Measurements from ENCODE around the gene CGAS. TPM values are rescaled to one million over a fixed set of nuclear protein-coding genes. Genes with fewer than 3 reads are reported as not detected.

Gene CGAS
- total RNA-seq, 1 experiment from 2014 or later: 35.0 TPM

- CTCF ChIA-PET: no interaction called here
- no peak for TF ChIP-seq CTCF (IDR thresholded peaks at IDR 0.05; ENCODE audit: unreplicated experiment)
- Mint-ChIP-seq H3K4me1 (ENCODE audit: low read depth, unreplicated experiment) (no peaks in the 10 kb centered on the region), H3K27ac (ENCODE audit: unreplicated experiment) (no peak overlapping the region), H3K4me3 (ENCODE audit: low read depth, unreplicated experiment) (no peak overlapping the region), H3K9me3 (ENCODE audit: low read depth, unreplicated experiment) (no peaks in the 10 kb centered on the region), H3K27me3 (ENCODE audit: unreplicated experiment) (no peaks in the 10 kb centered on the region), H3K36me3 (ENCODE audit: insufficient read depth, unreplicated experiment) (peaks cover 54% of the 10 kb centered on the region)
- BruUV-seq (replicated peaks): no TSS peak
- intact Hi-C loops (cut with micrococcal nuclease; ENCODE audit: unreplicated experiment): no loop called here
- DNase-seq: no peak
Measured at GRCh38 chr6:73421534-73421933, 30.6 kb downstream of the CGAS start.

DNA sequence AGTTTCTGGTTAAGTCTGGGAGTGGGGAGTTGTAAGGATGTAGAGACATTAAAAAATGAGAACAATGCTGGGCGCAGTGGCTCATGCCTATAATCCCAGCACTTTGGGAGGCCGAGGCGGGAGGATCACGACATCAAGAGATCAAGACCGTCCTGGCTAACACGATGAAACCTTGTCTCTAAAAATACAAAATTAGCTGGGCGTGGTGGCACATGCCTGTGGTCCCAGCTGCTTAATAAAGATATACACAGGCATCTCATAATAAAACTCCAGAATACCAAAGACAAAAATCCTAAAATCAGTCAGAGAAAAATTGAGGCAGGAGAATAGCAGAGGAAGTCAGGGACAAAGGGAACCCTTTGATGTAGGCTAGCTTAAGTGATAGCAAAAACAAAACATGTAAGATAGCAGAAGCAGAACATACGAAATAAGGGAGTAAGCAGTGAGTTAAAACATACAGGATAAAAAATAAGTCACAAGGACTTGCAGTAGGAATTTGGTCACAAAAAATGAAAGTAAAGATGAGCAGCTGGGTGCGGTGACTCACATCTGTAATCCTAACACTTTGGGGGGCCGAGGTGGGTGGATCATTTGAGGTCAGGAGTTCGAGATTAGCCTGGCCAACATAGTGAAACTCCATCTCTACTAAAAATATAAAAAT, 33.9 kb downstream of the CGAS start:
- H3K27ac Mint-ChIP-seq (ENCODE audit: unreplicated experiment): peak overlapping the region; percentile 31
- intact Hi-C loops (cut with micrococcal nuclease; ENCODE audit: unreplicated experiment): no loop called here
- no peak overlapping the region for H3K4me3 Mint-ChIP-seq (ENCODE audit: low read depth, unreplicated experiment)
- DNase-seq: no peak
- no peaks in the 10 kb centered on the region for H3K4me1 Mint-ChIP-seq (ENCODE audit: low read depth, unreplicated experiment)
- H3K36me3 Mint-ChIP-seq (ENCODE audit: insufficient read depth, unreplicated experiment): peaks cover 42% of the 10 kb centered on the region
- CTCF ChIA-PET: no interaction called here
- H3K9me3 Mint-ChIP-seq (ENCODE audit: low read depth, unreplicated experiment): no peaks in the 10 kb centered on the region
- no TSS peak for BruUV-seq (replicated peaks)
- TF ChIP-seq CTCF (IDR thresholded peaks at IDR 0.05; ENCODE audit: unreplicated experiment): no peak
- no peaks in the 10 kb centered on the region for H3K27me3 Mint-ChIP-seq (ENCODE audit: unreplicated experiment)

DNA sequence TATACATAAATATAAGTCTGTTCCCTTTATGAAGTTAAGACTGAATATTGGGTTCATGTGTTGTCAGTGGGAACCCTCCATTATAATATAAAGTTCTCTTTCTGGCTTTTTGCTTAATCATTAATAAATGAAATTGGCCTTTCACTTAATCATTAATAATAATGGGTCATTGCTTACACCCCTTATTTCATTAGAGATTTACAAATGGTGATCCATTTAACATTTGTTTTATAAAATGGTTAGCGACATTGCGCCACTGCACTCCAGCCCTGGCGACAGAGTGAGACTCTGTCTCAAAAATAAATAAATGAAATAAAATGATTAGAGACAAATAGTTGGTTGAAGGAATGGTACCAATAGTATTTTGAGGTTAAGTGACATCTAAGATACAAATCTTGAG, 39.0 kb downstream of the CGAS start:
- no peak for DNase-seq
- Mint-ChIP-seq H3K4me3 (ENCODE audit: low read depth, unreplicated experiment) (no peak overlapping the region), H3K27ac (ENCODE audit: unreplicated experiment) (no peak overlapping the region), H3K4me1 (ENCODE audit: low read depth, unreplicated experiment) (no peaks in the 10 kb centered on the region), H3K27me3 (ENCODE audit: unreplicated experiment) (no peaks in the 10 kb centered on the region), H3K9me3 (ENCODE audit: low read depth, unreplicated experiment) (no peaks in the 10 kb centered on the region), H3K36me3 (ENCODE audit: insufficient read depth, unreplicated experiment) (peaks cover 26% of the 10 kb centered on the region)
- CTCF ChIA-PET: no interaction called here
- no peak for TF ChIP-seq CTCF (IDR thresholded peaks at IDR 0.05; ENCODE audit: unreplicated experiment)
- intact Hi-C loops (cut with micrococcal nuclease; ENCODE audit: unreplicated experiment): no loop called here
- no TSS peak for BruUV-seq (replicated peaks)

DNA sequence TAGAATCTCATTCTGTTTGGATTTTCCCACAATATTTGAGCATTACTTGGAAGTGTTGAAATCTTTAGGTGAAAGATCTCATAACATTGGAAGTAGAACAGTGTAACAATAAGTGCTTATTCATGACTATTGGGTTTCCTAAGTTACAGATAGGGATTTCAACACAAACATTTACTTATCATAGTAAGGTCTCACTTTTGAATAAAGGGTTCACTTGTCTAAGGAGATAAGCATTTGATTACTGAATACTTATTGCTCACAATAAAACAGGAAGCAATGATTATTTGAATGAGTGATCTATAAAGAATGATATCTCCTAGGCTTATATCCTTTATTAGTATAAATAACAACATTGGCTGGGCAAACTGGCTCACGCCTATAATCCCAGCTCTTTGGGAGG, 42.7 kb downstream of the CGAS start:
- no peak for DNase-seq
- H3K27ac Mint-ChIP-seq (ENCODE audit: unreplicated experiment): no peak overlapping the region
- no peaks in the 10 kb centered on the region for H3K4me1 Mint-ChIP-seq (ENCODE audit: low read depth, unreplicated experiment)
- CTCF ChIA-PET: interaction anchor here (0.6 kb wide), 2 partner anchors 67 to 297 kb away, joined by 4 to 5 read pairs; no protein-coding TSS in a partner anchor
- H3K27me3 Mint-ChIP-seq (ENCODE audit: unreplicated experiment): no peaks in the 10 kb centered on the region
- intact Hi-C loops (cut with micrococcal nuclease; ENCODE audit: unreplicated experiment): no loop called here
- H3K4me3 Mint-ChIP-seq (ENCODE audit: low read depth, unreplicated experiment): no peak overlapping the region
- peaks cover 18% of the 10 kb centered on the region for H3K36me3 Mint-ChIP-seq (ENCODE audit: insufficient read depth, unreplicated experiment)
- BruUV-seq (replicated peaks): no TSS peak
- no peak for TF ChIP-seq CTCF (IDR thresholded peaks at IDR 0.05; ENCODE audit: unreplicated experiment)
- H3K9me3 Mint-ChIP-seq (ENCODE audit: low read depth, unreplicated experiment): no peaks in the 10 kb centered on the region

Measured in Calu3 (cell line).